PC-3 (cell line): Measurements from ENCODE around the gene IGSF8. TPM values are rescaled to one million over a fixed set of nuclear protein-coding genes. Genes with fewer than 3 reads are reported as not detected.

Experiments
- ATAC-seq: fragments of 200-7000 bp; cut with Tn5 transposase; 2 replicates; pipeline ENCODE4 v1.9.1; 2020; ENCODE audit warnings: mild to moderate bottlenecking, moderate library complexity
- BruUV-seq: library from RNA; stranded (reverse); fragments of 400-500 nt; replicated peaks from 2 replicates; lab custom pipeline; 2021; lab: Mats Ljungman, UMichigan
- CTCF ChIA-PET: fragments of 300-600 bp; sonication (Branson Sonifier 250); formaldehyde crosslinking; loops from one replicate; lab custom pipeline; 2022; ENCODE audit warnings: antibody characterized with exemption; lab: Charles Lee
- POLR2A ChIA-PET: fragments of 300-600 bp; sonication (Branson Sonifier 250); formaldehyde crosslinking; loops from one replicate; lab custom pipeline; 2022; ENCODE audit warnings: antibody characterized with exemption; ENCODE audit not compliant: unreplicated experiment; lab: Charles Lee
- DNase-seq: peaks from one replicate; pipeline ENCODE4 v3.0.0-alpha.2; 2015
- H2AFZ ChIP-seq: fragments of 300-600 bp; sonication (generic); 2 replicates; pipeline ENCODE4 v1.6.0; 2016; ENCODE audit warnings: antibody characterized with exemption, low read length
- H3F3A ChIP-seq: fragments of 300-600 bp; sonication (generic); one replicate; pipeline ENCODE4 v1.6.0; 2017; ENCODE audit warnings: antibody characterized with exemption, low read length, control low read depth, mild to moderate bottlenecking; ENCODE audit not compliant: unreplicated experiment
- H3K27ac ChIP-seq: fragments of 300-600 bp; sonication (generic); 2 replicates; pipeline ENCODE4 v1.5.1; 2016; ENCODE audit warnings: mild to moderate bottlenecking, low read length
- H3K27me3 ChIP-seq: fragments of 300-600 bp; sonication (generic); 2 replicates; pipeline ENCODE4 v1.6.1; 2016; ENCODE audit warnings: low read length, mixed read lengths
- H3K36me3 ChIP-seq: fragments of 300-600 bp; sonication (generic); 2 replicates; pipeline ENCODE4 v1.6.1; 2016; ENCODE audit warnings: low read depth, mixed run types, low read length, mixed read lengths
- H3K4me1 ChIP-seq: fragments of 300-600 bp; sonication (generic); 2 replicates; pipeline ENCODE4 v1.5.1; 2016; ENCODE audit warnings: low read length; ENCODE audit not compliant: insufficient read depth
- H3K4me2 ChIP-seq: fragments of 300-600 bp; sonication (generic); 2 replicates; pipeline ENCODE4 v1.6.0; 2016; ENCODE audit warnings: low read length
- H3K4me3 ChIP-seq: fragments of 300-600 bp; sonication (generic); 2 replicates; pipeline ENCODE4 v1.5.1; 2016; ENCODE audit warnings: mild to moderate bottlenecking, low read length, mixed read lengths
- H3K79me2 ChIP-seq: fragments of 300-600 bp; sonication (generic); 2 replicates; pipeline ENCODE4 v1.6.1; 2017; ENCODE audit warnings: low read length, mixed read lengths
- H3K9ac ChIP-seq: fragments of 300-600 bp; sonication (generic); 2 replicates; pipeline ENCODE4 v1.6.0; 2016; ENCODE audit warnings: mild to moderate bottlenecking, low read length
- H3K9me2 ChIP-seq: fragments of 300-600 bp; sonication (generic); replicated peaks from 2 replicates; pipeline ENCODE4 v1.6.1; 2016; ENCODE audit warnings: mixed run types, low read length, mixed read lengths
- H3K9me3 ChIP-seq: fragments of 300-600 bp; sonication (generic); 2 replicates; pipeline ENCODE4 v1.6.1; 2016; ENCODE audit warnings: low read length, mixed read lengths
- H4K20me1 ChIP-seq: fragments of 300-600 bp; sonication (generic); 2 replicates; pipeline ENCODE4 v1.6.1; 2016; ENCODE audit warnings: low read length, mixed read lengths
- CTCF ChIP-seq: fragments of 300-600 bp; sonication (generic); conservative IDR thresholded peaks from 2 replicates; pipeline ENCODE4 v1.5.1; 2017; ENCODE audit warnings: antibody characterized with exemption, low read depth, mild to moderate bottlenecking, low read length
- EZH2 ChIP-seq: fragments of 300-600 bp; sonication (generic); IDR thresholded peaks from one replicate; pipeline ENCODE4 v1.6.1; 2017; ENCODE audit warnings: antibody characterized with exemption, mild to moderate bottlenecking, low read length; ENCODE audit not compliant: unreplicated experiment
- EZH2phosphoT487 ChIP-seq: fragments of 300-600 bp; sonication (generic); IDR thresholded peaks from 2 replicates; pipeline ENCODE4 v1.6.1; 2018; ENCODE audit warnings: mild to moderate bottlenecking, antibody characterized with exemption, low read length, borderline replicate concordance
- intact Hi-C: fragments of 100-400 bp; cut with micrococcal nuclease; formaldehyde crosslinking; loops from 2 replicates; pipeline ENCODE4 v1.9.0; 2023
- total RNA-seq: library from RNA; depleted of rRNA; stranded (reverse); fragments of >200 nt; gene quantifications from 2 replicates; pipeline ENCODE4 v1.2.3, GENCODE V29; 2014

The IGSF8 gene
- total RNA-seq, 1 experiment from 2014 or later = 37.1 TPM

DNA sequence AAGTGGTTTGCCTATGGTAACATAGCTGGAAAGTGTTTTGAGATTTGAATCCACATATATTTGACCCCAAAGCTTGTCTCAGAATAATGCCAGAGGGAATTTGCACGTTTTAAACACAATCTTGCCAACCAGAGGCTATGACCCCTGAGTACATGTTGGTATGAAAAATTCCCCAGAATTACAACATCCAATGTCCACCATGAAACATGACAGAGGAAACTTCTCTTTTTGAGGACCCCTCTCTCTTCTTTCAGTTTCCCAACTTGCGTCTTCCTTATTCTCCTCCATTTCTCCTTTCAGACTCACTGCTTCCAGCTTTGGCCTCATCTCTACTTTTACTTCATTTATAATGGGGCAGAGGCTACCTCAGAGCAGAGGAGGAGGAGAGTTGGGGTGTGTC lies 22.6 kb downstream of the IGSF8 start:
- TF ChIP-seq CTCF (no peak), EZH2 (no peak), EZH2phosphoT487 (no peak)
- DNase-seq (no peak), ATAC-seq (no peak)
- no peak overlapping the region for H3K9ac ChIP-seq
- no peak overlapping the region for H3K27ac ChIP-seq
- H3K36me3 ChIP-seq = no peaks in the 10 kb centered on the region
- BruUV-seq = no TSS peak
- peaks cover 4% of the 10 kb centered on the region for H3K4me1 ChIP-seq
- peaks cover 43% of the 10 kb centered on the region for H3K27me3 ChIP-seq
- CTCF ChIA-PET = no interaction called here
- H3K79me2 ChIP-seq = no peaks in the 10 kb centered on the region
- no peaks in the 10 kb centered on the region for H3K9me2 ChIP-seq
- no peaks in the 10 kb centered on the region for H3K9me3 ChIP-seq
- H3K4me3 ChIP-seq = no peak overlapping the region
- intact Hi-C loops = no loop called here
- H2AFZ ChIP-seq = no peak overlapping the region
- no peaks in the 10 kb centered on the region for H3F3A ChIP-seq
- POLR2A ChIA-PET = no interaction called here
- H3K4me2 ChIP-seq = no peak overlapping the region
- H4K20me1 ChIP-seq = no peaks in the 10 kb centered on the region

DNA sequence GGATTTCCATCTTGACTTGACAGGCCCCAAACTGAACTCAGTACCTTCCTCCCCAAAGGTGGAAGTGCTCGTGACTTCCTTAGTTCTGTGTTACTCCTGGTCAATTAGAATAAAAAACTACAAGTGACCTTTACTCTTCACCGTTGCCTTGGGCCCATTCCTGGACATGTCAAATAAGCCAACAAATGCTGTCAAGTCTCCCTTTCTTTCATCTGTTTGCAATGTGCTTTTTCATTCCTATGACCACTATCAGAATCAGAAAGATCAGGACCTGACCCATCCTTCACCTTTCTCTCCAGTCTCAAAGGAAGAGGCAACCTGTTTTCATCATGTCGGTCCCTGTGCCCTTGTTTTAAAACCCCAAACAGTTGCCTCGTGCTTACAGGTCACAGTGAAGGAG lies 23.6 kb downstream of the IGSF8 start:
- H3F3A ChIP-seq = no peaks in the 10 kb centered on the region
- no peak for ATAC-seq
- 0 out of 2 replicates have a peak, but pooled peaks cover 5% of the 10 kb centered on the region for H3K4me1 ChIP-seq
- CTCF ChIA-PET = no interaction called here
- H3K4me3 ChIP-seq = no peak overlapping the region
- no peak overlapping the region for H3K9ac ChIP-seq
- DNase-seq = no peak
- peaks cover 40% of the 10 kb centered on the region for H3K27me3 ChIP-seq
- no peaks in the 10 kb centered on the region for H3K36me3 ChIP-seq
- no TSS peak for BruUV-seq
- intact Hi-C loops = no loop called here
- H3K9me2 ChIP-seq = no peaks in the 10 kb centered on the region
- no peaks in the 10 kb centered on the region for H3K79me2 ChIP-seq
- H3K9me3 ChIP-seq = no peaks in the 10 kb centered on the region
- H3K27ac ChIP-seq = no peak overlapping the region
- no peak overlapping the region for H2AFZ ChIP-seq
- TF ChIP-seq EZH2phosphoT487 = no peak
- TF ChIP-seq CTCF = no peak
- no peak for TF ChIP-seq EZH2
- POLR2A ChIA-PET = no interaction called here
- H3K4me2 ChIP-seq = no peak overlapping the region
- H4K20me1 ChIP-seq = no peaks in the 10 kb centered on the region

- Histone ChIP-seq H3K9me2 (no peaks in the 10 kb centered on the region), H3K36me3 (no peaks in the 10 kb centered on the region), H3K79me2 (no peaks in the 10 kb centered on the region), H3K9ac (no peak overlapping the region), H3F3A (no peaks in the 10 kb centered on the region), H3K4me1 (0 out of 2 replicates have a peak, but pooled peaks cover 5% of the 10 kb centered on the region), H2AFZ (no peak overlapping the region), H3K4me2 (no peak overlapping the region), H3K27me3 (peaks cover 55% of the 10 kb centered on the region), H3K4me3 (no peak overlapping the region), H4K20me1 (no peaks in the 10 kb centered on the region), H3K27ac (no peak overlapping the region), H3K9me3 (no peaks in the 10 kb centered on the region)
- ATAC-seq = no peak
- ChIA-PET CTCF (interaction anchor here (0.6 kb wide), 1 partner anchor 273 kb away, joined by 3 read pairs; no protein-coding TSS in a partner anchor), POLR2A (interaction anchor here (0.6 kb wide), 1 partner anchor 44 kb away, joined by 3 read pairs; no protein-coding TSS in a partner anchor)
- intact Hi-C loops = no loop called here
- no TSS peak for BruUV-seq
- no peak for TF ChIP-seq EZH2phosphoT487
- no peak for TF ChIP-seq EZH2
- TF ChIP-seq CTCF = no peak
- DNase-seq = no peak
Observed at GRCh38 chr1:160071289-160071688, 27.1 kb downstream of the IGSF8 start.
